Measurements from ENCODE around the gene PPIC. TPM values are rescaled to one million over a fixed set of nuclear protein-coding genes. Genes with fewer than 3 reads are reported as not detected.
"Not testable (repeated sequence)": the region's sequence is repeated elsewhere in the genome, so short reads cannot be mapped to it uniquely, and the experiment has no call there.

Gene PPIC
- total RNA-seq, 1 experiment from 2014 or later = 10.8 TPM

- Mint-ChIP-seq H3K9me3 (no peaks in the 10 kb centered on the region), H3K27me3 (ENCODE audit: low read depth) (no peaks in the 10 kb centered on the region; the same call in 1 of the 2 replicates), H3K27ac (no peak overlapping the region), H3K36me3 (ENCODE audit: insufficient read depth in 1 of 3, low read depth in 3 of 3) (no peaks in the 10 kb centered on the region; a peak in 1 of 7 replicates), H3K4me1 (no peaks in the 10 kb centered on the region), H3K4me3 (no peak overlapping the region)
- Histone ChIP-seq H3K23me2 (ENCODE audit: insufficient read length, low read depth, low read length, poor library complexity, severe bottlenecking) (no peaks in the 10 kb centered on the region), H3K56ac (ENCODE audit: insufficient read length, low read depth, low read length) (no peak overlapping the region), H3K4me1 (ENCODE audit: insufficient read depth, low read length) (no peaks in the 10 kb centered on the region), H4K91ac (ENCODE audit: insufficient read length, low read depth, low read length) (no peak overlapping the region), H3K14ac (ENCODE audit: insufficient read depth, low read length) (no peak overlapping the region), H3K4me2 (ENCODE audit: insufficient read depth, insufficient read length, low read length) (no peak overlapping the region), H3K23ac (ENCODE audit: insufficient read length, low read depth, low read length) (no peak overlapping the region), H2BK12ac (ENCODE audit: insufficient read length, low read depth, low read length) (no peak overlapping the region), H3K79me2 (ENCODE audit: insufficient read depth, low read length) (no peaks in the 10 kb centered on the region), H3T11ph (ENCODE audit: low read length) (no peak overlapping the region), H3K27ac (ENCODE audit: insufficient read length, low read depth, low read length) (no peak overlapping the region), H3K27me3 (ENCODE audit: insufficient read depth, low read length) (no peaks in the 10 kb centered on the region), H4K20me1 (ENCODE audit: control insufficient read depth, insufficient read depth, insufficient read length) (no peaks in the 10 kb centered on the region), H2BK120ac (ENCODE audit: low read depth, low read length, poor library complexity, severe bottlenecking) (no peak overlapping the region), H2BK5ac (ENCODE audit: insufficient read length, low read length) (no peak overlapping the region), H3K9me3 (ENCODE audit: control insufficient read depth, low read depth, low read length) (no peaks in the 10 kb centered on the region), H2BK15ac (ENCODE audit: low read depth, low read length) (no peak overlapping the region), H2AK5ac (ENCODE audit: insufficient read length, low read length) (no peak overlapping the region), H3K79me1 (ENCODE audit: insufficient read depth, low read depth, low read length, poor library complexity, severe bottlenecking) (no peaks in the 10 kb centered on the region), H2AFZ (ENCODE audit: low read length) (no peak overlapping the region), H3K9ac (ENCODE audit: extremely low read depth, insufficient read length, low read length) (no peak overlapping the region), H4K8ac (replicated peaks; ENCODE audit: insufficient read length, low read depth, low read length) (no peak overlapping the region), H3K18ac (ENCODE audit: insufficient read length, low read depth, low read length) (no peak overlapping the region), H3K4ac (ENCODE audit: low read depth, low read length) (no peak overlapping the region), H2BK20ac (ENCODE audit: low read depth, low read length, poor library complexity, severe bottlenecking) (no peak overlapping the region), H4K5ac (ENCODE audit: insufficient read length, low read depth, low read length) (no peak overlapping the region)
- WGBS (ENCODE audit: extremely low coverage, insufficient read length, low lambda C conversion rate) = no CpG with 5 or more reads among the region's 2 CpGs
- TF ChIP-seq CTCF (conservative IDR thresholded peaks at IDR 0.05) = no peak
- DNase-seq = no peak
Measured at GRCh38 chr5:122977319-122977718, 59.2 kb downstream of the PPIC start.

- H3K27ac Mint-ChIP-seq; H4K20me1 ChIP-seq (ENCODE audit: control insufficient read depth, insufficient read depth, insufficient read length); H3K4ac ChIP-seq (ENCODE audit: low read depth, low read length); H2BK20ac ChIP-seq (ENCODE audit: low read depth, low read length, poor library complexity, severe bottlenecking); H3K27me3 Mint-ChIP-seq (ENCODE audit: low read depth); H3K4me2 ChIP-seq (ENCODE audit: insufficient read depth, insufficient read length, low read length); H3K27me3 ChIP-seq (ENCODE audit: insufficient read depth, low read length); H3K23me2 ChIP-seq (ENCODE audit: insufficient read length, low read depth, low read length, poor library complexity, severe bottlenecking); H3K4me1 Mint-ChIP-seq; H2AK5ac ChIP-seq (ENCODE audit: insufficient read length, low read length); H3K4me1 ChIP-seq (ENCODE audit: insufficient read depth, low read length); H3K14ac ChIP-seq (ENCODE audit: insufficient read depth, low read length); H2BK12ac ChIP-seq (ENCODE audit: insufficient read length, low read depth, low read length); H3K36me3 Mint-ChIP-seq (ENCODE audit: insufficient read depth in 1 of 3, low read depth in 3 of 3); H3K18ac ChIP-seq (ENCODE audit: insufficient read length, low read depth, low read length); H4K5ac ChIP-seq (ENCODE audit: insufficient read length, low read depth, low read length); H2BK15ac ChIP-seq (ENCODE audit: low read depth, low read length); H3T11ph ChIP-seq (ENCODE audit: low read length); H3K23ac ChIP-seq (ENCODE audit: insufficient read length, low read depth, low read length); H3K9ac ChIP-seq (ENCODE audit: extremely low read depth, insufficient read length, low read length); H4K8ac ChIP-seq (replicated peaks; ENCODE audit: insufficient read length, low read depth, low read length); H3K56ac ChIP-seq (ENCODE audit: insufficient read length, low read depth, low read length); H2BK5ac ChIP-seq (ENCODE audit: insufficient read length, low read length); H3K9me3 ChIP-seq (ENCODE audit: control insufficient read depth, low read depth, low read length); H3K9me3 Mint-ChIP-seq; H4K91ac ChIP-seq (ENCODE audit: insufficient read length, low read depth, low read length); H3K79me1 ChIP-seq (ENCODE audit: insufficient read depth, low read depth, low read length, poor library complexity, severe bottlenecking); H3K79me2 ChIP-seq (ENCODE audit: insufficient read depth, low read length); H3K27ac ChIP-seq (ENCODE audit: insufficient read length, low read depth, low read length); DNase-seq; H2BK120ac ChIP-seq (ENCODE audit: low read depth, low read length, poor library complexity, severe bottlenecking); H3K4me3 Mint-ChIP-seq; H2AFZ ChIP-seq (ENCODE audit: low read length): not testable (repeated sequence)
- WGBS (ENCODE audit: extremely low coverage, insufficient read length, low lambda C conversion rate) = no CpG with 5 or more reads among the region's 3 CpGs
Measured at GRCh38 chr5:122974251-122974650, 62.3 kb downstream of the PPIC start.
